ENCODE data around the gene ADCY4. TPM values are rescaled to one million over a fixed set of nuclear protein-coding genes. Genes with fewer than 3 reads are reported as not detected.

The ADCY4 gene
- total RNA-seq, 4 donors from 2014 or later, result 13.3 to 40.5 (median 22.6) TPM

DNA sequence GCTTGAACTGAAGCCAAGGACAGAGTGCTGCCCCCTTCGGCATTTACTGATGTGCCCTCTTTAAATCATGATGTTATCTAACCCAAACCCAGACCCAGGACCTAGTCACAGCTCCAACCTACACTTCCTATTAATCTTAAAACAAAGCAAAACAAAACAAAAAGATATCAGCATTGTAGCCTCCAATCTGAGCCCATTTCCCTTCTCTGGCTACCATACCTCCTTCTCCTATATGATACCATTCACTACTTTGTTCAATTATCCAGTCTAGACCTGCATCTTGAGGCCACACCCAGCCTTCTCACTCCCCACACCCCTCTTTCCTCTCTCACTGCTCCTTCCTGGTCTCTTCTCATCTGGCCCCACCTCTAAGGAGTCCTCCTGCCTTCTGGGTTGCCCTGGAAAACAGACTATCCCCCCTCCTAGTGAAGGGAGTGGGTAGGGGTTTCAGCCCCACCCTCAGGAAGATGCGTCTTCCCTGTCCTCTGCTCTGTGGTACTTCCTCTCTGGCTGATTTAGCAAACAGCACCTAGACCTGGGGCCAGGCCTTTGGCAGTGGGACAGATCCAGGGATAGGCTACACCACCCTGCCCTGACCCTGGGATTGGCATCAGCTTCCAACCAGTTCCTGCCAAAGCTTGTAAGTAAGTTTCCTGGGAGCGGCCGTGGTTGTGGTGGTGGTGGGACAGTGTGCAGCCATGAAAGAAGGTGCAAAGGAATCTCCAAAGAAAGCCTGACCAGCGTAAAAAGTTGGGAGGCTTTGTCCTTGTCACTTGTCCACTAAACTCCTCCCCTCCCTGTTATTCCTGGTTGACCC, 20.3 kb downstream of the ADCY4 start:
- 33 to 73% methylated on average over 1 to 5 of the region's 5 CpGs for WGBS, 2 donors (ENCODE audit: low coverage in 1 of 2)
- no peaks in the 10 kb centered on the region for H3K9me3 ChIP-seq
- no peak overlapping the region for H3K4me3 ChIP-seq
- TF ChIP-seq POLR2A (IDR thresholded peaks at IDR 0.05) (no peak), POLR2AphosphoS5 (IDR thresholded peaks at IDR 0.05) (no peak), EP300 (IDR thresholded peaks at IDR 0.05) (no peak)
- TF ChIP-seq, protein P1, sequence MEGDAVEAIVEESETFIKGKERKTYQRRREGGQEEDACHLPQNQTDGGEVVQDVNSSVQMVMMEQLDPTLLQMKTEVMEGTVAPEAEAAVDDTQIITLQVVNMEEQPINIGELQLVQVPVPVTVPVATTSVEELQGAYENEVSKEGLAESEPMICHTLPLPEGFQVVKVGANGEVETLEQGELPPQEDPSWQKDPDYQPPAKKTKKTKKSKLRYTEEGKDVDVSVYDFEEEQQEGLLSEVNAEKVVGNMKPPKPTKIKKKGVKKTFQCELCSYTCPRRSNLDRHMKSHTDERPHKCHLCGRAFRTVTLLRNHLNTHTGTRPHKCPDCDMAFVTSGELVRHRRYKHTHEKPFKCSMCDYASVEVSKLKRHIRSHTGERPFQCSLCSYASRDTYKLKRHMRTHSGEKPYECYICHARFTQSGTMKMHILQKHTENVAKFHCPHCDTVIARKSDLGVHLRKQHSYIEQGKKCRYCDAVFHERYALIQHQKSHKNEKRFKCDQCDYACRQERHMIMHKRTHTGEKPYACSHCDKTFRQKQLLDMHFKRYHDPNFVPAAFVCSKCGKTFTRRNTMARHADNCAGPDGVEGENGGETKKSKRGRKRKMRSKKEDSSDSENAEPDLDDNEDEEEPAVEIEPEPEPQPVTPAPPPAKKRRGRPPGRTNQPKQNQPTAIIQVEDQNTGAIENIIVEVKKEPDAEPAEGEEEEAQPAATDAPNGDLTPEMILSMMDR (IDR thresholded peaks at IDR 0.05), result no peak
- no peaks in the 10 kb centered on the region for H3K36me3 ChIP-seq
- H3K27ac ChIP-seq, result peak overlapping the region in 2 of 4 donors; percentile 28 to 30
- H3K4me1 ChIP-seq, result peaks cover 0 to 70% (median 12%) of the 10 kb centered on the region in 3 donors
- ATAC-seq, result no peak
- peaks cover 52% of the 10 kb centered on the region for H3K27me3 ChIP-seq

DNA sequence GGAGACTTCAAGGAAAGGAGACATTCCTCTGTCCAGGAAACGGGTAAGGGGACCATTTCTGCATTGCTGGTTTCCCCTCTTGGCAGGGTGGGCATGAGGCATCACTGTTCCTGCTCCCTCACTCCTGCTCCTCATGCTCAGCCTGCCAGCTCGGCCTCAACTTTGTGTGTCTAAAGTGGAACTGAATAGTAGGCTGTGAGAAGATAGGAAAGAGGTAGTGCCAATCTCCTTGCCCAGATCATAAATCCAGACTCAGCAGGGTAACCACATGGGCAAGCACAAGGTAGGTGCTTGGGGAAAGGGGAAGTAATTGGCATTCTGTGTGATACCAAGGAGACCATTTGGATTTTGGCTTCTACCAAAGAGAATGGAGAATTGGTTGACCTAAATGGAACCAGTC, 21.0 kb downstream of the ADCY4 start:
- peak overlapping the region in 2 of 4 donors; percentile 13 to 43 for H3K27ac ChIP-seq
- peaks cover 0 to 76% (median 14%) of the 10 kb centered on the region in 3 donors for H3K4me1 ChIP-seq

DNA sequence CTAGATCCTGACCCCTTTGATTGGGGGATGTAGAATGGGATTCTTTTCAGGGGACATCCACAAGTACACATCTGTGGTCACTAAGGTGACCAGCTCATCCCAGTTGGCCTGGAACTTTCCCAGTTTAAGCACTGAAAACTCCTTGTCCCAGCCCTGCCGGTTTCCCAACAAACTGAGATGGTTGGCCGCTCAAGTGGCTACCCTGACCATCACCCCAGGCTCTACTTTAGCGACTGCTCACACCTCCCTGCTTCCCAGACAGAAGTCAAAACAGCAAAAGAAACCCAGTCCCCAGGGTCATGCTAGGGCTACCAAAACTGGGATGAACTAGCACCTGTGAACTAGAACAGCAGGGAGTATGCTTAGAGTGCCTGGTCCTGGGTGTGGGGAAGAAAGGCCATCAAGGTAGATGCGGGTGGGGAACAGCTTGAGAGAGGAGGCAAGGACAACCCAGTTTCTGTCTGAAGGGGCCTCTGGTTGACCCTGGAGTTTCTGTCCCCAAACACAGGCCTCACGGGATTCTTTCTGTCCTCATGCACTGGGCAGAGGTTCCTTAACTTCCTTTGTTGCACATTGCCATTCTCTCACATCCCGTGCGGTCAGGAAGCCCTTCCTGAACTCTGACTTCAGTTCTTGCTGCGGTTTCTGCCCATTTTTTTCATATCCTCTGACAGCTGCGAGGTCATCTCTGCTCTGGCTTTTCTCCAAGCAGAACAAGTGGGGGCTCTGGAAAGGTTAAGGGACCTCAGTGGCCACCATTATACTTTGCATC, 21.9 kb downstream of the ADCY4 start:
- Histone ChIP-seq H3K36me3 (peaks cover 0 to under 1% of the 10 kb centered on the region in 2 donors), H3K9me3 (no peaks in the 10 kb centered on the region), H3K4me3 (no peak overlapping the region), H3K27me3 (peaks cover 36% of the 10 kb centered on the region), H3K27ac (peak overlapping the region in 3 of 4 donors; percentile 85 to 87 (median 86)), H3K4me1 (peaks cover 0 to 85% (median 14%) of the 10 kb centered on the region in 3 donors)
- TF ChIP-seq, protein P1 (IDR thresholded peaks at IDR 0.05), result no peak
- no peak for TF ChIP-seq EP300 (IDR thresholded peaks at IDR 0.05)
- no peak for TF ChIP-seq POLR2A (IDR thresholded peaks at IDR 0.05)
- TF ChIP-seq POLR2AphosphoS5 (IDR thresholded peaks at IDR 0.05), result no peak
- WGBS, 2 donors (ENCODE audit: low coverage in 1 of 2), result 72 to 80% methylated on average over 5 to 7 of the region's 9 CpGs
- ATAC-seq, result no peak

More for the DNA sequence above, 21.0 kb downstream of the ADCY4 start:
- 69% methylated on average over 2 of the region's 2 CpGs; no CpG with 5 or more reads in 1 of the 2 donors for WGBS, 2 donors (ENCODE audit: low coverage in 1 of 2)
- TF ChIP-seq POLR2AphosphoS5 (IDR thresholded peaks at IDR 0.05), result no peak
- TF ChIP-seq POLR2A (IDR thresholded peaks at IDR 0.05), result no peak
- no peak for ATAC-seq
- Histone ChIP-seq H3K27me3 (peaks cover 46% of the 10 kb centered on the region), H3K4me3 (no peak overlapping the region), H3K9me3 (no peaks in the 10 kb centered on the region), H3K36me3 (no peaks in the 10 kb centered on the region)

DNA sequence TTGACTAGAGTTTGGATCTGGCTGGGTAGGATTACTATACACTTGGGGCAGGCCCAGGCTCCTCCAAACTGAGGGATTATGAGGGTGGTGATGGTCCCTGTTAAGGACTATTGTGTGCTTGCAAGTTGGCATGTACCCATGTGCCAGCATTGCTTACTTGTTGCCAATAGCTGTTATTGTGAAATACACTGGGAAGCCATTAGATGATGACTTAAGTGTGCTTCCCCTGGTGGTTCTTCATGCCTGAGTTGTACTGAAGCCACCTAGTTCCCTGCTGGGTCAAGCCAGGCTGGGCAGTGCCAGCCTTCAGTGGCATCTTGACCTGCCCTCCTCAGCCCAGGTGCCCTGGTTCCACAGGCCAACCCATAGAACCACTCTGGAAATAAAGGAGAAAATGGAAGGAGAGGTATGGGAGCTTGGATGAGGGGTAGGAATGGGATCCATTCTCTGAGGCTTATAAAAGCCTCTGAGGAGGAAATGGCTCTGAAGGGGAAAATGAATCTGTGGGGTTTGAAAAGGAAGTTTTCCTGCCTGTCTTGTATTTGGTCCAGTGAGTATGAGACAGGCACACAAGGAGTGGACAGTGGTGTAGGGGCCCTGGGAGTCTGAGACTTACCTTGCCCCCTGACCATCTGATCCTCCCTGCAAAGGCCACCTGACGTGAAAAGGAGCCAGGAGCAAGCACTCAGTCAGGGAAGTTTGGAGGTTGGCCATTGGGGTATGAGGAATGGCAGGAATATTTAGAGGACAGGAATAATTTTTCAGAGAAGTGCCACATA, 22.8 kb downstream of the ADCY4 start:
- peaks cover 0 to 86% (median 14%) of the 10 kb centered on the region in 3 donors for H3K4me1 ChIP-seq
- H3K27ac ChIP-seq, result peak overlapping the region in 3 of 4 donors; percentile 85 to 87 (median 86)
- TF ChIP-seq POLR2AphosphoS5 (IDR thresholded peaks at IDR 0.05), result no peak
- no peak for TF ChIP-seq EP300 (IDR thresholded peaks at IDR 0.05)
- no peak for TF ChIP-seq POLR2A (IDR thresholded peaks at IDR 0.05)
- TF ChIP-seq, protein P1 (IDR thresholded peaks at IDR 0.05), result no peak
- H3K27me3 ChIP-seq, result peaks cover 27% of the 10 kb centered on the region
- H3K36me3 ChIP-seq, result peaks cover 0 to 9% of the 10 kb centered on the region in 2 donors
- ATAC-seq, result no peak
- peak overlapping the region; percentile 40 to 65 for H3K4me3 ChIP-seq
- H3K9me3 ChIP-seq, result no peaks in the 10 kb centered on the region
- WGBS, 2 donors (ENCODE audit: low coverage in 1 of 2), result 67 to 83% methylated on average over 1 of the region's 1 CpG

Measured in gastroesophageal sphincter (tissue), 4 donors.